ENCODE measurements around the gene MYOF.

The MYOF gene, protein sequence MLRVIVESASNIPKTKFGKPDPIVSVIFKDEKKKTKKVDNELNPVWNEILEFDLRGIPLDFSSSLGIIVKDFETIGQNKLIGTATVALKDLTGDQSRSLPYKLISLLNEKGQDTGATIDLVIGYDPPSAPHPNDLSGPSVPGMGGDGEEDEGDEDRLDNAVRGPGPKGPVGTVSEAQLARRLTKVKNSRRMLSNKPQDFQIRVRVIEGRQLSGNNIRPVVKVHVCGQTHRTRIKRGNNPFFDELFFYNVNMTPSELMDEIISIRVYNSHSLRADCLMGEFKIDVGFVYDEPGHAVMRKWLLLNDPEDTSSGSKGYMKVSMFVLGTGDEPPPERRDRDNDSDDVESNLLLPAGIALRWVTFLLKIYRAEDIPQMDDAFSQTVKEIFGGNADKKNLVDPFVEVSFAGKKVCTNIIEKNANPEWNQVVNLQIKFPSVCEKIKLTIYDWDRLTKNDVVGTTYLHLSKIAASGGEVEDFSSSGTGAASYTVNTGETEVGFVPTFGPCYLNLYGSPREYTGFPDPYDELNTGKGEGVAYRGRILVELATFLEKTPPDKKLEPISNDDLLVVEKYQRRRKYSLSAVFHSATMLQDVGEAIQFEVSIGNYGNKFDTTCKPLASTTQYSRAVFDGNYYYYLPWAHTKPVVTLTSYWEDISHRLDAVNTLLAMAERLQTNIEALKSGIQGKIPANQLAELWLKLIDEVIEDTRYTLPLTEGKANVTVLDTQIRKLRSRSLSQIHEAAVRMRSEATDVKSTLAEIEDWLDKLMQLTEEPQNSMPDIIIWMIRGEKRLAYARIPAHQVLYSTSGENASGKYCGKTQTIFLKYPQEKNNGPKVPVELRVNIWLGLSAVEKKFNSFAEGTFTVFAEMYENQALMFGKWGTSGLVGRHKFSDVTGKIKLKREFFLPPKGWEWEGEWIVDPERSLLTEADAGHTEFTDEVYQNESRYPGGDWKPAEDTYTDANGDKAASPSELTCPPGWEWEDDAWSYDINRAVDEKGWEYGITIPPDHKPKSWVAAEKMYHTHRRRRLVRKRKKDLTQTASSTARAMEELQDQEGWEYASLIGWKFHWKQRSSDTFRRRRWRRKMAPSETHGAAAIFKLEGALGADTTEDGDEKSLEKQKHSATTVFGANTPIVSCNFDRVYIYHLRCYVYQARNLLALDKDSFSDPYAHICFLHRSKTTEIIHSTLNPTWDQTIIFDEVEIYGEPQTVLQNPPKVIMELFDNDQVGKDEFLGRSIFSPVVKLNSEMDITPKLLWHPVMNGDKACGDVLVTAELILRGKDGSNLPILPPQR (N-terminal part only)

DNA sequence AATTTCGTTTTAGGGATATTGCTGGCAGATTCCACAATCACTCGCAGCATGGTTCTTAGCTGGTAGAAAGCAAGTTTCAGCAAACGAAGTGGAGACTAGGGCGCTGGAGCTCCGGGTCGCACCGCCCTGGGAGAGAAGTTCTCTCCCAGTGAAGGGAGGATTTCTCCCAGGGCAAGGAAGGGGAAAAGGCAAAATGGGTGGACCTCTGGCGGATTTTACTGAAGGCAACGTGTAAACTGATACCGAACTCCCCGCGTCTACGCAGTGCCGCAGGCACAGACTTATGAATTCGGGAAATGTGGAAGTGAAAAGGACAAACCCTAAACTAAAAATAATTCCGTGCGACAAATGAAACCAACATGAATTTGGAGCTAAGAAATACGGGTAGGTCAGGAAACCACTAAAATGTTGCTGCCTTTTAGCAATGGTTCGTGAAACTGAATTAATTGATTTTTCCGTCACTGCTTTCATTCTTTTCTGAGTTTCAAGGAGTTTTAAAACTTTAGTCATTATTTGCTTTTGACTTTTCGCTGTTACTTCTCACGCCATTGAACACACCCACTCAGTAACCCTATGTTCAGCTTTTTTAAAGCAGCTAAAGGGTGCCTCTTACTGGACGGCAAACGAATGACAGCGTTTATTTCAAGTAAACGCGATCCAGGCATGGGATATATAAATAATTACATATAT, at the start of gene MYOF:
Gene MYOF (minus strand): TSS at position 190 of the 690 bp plus-strand sequence. CDS start 140 bp downstream, at position 50.
- in situ Hi-C loops (cut with HindIII; ENCODE audit: low pct_ligation_motif_present, low pct_unique_long_range_greater_than_20kb, low sequenced_read_pairs): no loop called here
- DNase-seq: peak; percentile 90

DNA sequence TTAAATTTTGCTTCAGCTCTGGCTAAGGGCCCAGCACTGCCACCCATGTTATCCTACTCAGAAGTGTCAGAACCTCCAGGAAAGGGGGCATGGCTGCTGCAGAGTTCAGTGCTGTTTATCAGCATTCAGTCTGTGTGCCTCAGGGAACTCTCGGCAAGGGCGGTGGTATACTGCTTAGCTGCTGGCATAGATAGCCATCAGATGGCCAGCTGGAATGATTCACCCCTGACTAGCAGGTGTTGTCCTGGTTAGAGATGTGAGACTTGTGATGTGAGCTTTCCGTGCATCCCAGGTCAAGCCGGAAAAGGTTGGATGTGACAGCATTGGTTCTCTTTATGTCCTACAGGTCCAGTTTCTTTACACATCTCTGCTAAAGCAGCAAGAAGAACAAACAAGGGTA, 36.4 kb upstream of the MYOF start:
- in situ Hi-C loops (cut with HindIII; ENCODE audit: low pct_ligation_motif_present, low pct_unique_long_range_greater_than_20kb, low sequenced_read_pairs): loop anchor here (25.0 kb wide), 1 partner anchor 181 kb away; no protein-coding TSS in a partner anchor
- no peak for DNase-seq

DNA sequence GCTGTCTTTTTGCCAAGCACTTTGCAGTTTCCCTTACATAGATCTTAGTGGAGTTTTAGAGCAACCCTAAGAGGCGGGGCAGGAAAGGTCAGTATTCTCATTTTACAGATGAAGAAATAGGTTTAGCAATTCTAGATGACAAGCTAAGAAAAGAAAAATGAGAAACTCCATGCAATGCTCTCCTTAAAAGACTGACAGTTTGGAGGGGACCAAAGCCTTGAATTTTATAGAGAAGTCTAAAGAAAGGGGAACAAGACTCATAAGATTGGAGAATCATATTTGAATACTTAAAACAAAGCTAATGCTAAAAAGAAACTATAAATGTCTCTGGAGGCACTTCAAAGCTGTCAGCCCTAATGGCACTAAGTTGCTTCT, 33.9 kb upstream of the MYOF start:
- in situ Hi-C loops (cut with HindIII; ENCODE audit: low pct_ligation_motif_present, low pct_unique_long_range_greater_than_20kb, low sequenced_read_pairs): loop anchor here (25.0 kb wide), 1 partner anchor 179 kb away; no protein-coding TSS in a partner anchor
- no peak for DNase-seq

DNA sequence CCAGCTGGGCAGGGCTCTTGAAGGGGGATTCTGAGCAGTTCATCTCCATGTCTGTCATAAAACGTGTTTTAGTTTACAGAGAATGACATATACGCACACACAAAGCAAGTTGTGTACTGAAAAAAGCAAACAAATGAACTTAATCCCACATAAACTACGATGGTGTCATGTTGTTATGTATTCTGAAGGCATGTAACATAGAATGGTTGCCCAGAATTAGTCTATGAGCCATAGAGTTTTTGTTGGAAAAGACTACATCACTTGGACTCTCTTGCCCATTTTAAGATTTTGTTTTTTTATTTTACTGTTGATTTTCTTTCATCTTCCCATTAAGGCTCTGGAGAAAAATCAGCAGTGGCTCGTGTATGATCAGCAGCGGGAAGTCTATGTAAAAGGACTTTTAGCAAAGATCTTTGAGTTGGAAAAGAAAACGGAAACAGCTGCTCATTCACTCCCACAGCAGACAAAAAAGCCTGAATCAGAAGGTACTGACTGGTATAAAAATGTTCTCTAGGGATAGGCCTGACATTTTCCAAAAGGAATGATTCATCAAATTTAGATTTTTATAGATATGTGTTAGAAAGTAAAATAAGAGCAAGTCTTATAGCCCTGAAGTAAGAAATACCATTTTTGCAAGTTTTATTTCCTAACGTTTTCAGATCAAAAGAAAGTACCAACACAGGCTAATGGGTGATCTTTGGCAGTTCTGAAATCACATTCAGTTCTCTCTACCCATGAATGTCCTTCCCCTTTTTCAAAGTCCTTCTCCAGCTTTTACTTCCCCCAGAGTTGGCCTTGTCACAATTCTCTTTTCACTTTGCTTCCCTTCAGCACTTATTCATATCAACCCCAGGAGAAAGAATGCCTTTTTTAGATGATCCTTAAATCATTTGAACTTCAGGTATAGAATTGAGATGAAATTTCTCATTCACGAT, 33.2 kb upstream of the MYOF start:
- no peak for DNase-seq
- in situ Hi-C loops (cut with HindIII; ENCODE audit: low pct_ligation_motif_present, low pct_unique_long_range_greater_than_20kb, low sequenced_read_pairs): loop anchor here (25.0 kb wide), 1 partner anchor 178 kb away; no protein-coding TSS in a partner anchor

DNA sequence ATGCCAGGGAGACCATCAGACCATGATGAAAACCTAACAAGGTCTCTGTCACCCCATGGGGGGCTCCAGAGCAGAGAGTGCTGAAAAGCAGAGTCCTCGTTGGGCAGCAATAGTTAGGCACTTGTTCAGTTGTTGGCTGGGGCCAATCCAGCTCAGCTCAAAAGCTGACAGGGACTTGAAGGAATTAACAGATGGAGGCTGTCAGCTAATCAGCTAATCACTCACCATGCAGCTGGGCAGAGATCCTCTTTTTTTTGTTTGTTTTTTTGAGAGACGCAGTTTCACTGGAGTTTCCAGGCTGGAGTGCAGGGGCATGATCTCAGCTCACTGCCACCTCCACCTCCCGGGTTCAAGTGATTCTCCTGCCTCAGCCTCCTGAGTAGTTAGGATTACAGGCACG, 32.4 kb upstream of the MYOF start:
- DNase-seq: no peak
- in situ Hi-C loops (cut with HindIII; ENCODE audit: low pct_ligation_motif_present, low pct_unique_long_range_greater_than_20kb, low sequenced_read_pairs): loop anchor here (25.0 kb wide), 1 partner anchor 177 kb away; no protein-coding TSS in a partner anchor

DNA sequence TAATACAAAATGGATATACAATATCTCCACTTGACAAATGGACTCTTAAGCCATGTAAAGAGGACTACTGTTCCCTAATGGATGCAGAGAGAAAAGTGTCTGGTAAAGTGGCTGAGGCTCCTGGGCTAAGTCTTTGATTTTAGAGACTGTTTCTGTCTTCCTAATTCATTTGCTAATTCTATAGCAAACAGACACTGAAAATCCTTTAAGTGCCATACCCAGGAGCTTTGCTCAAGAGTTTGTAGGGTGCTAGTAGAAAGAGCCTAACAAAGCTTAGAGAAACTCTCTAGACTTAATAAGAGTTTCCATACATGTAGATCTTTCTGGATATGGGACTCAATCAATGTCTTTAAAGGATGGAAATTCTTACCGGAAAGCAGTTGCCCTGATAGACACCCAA, 31.0 kb upstream of the MYOF start:
- DNase-seq: no peak
- in situ Hi-C loops (cut with HindIII; ENCODE audit: low pct_ligation_motif_present, low pct_unique_long_range_greater_than_20kb, low sequenced_read_pairs): loop anchor here (25.0 kb wide), 1 partner anchor 176 kb away; no protein-coding TSS in a partner anchor

DNA sequence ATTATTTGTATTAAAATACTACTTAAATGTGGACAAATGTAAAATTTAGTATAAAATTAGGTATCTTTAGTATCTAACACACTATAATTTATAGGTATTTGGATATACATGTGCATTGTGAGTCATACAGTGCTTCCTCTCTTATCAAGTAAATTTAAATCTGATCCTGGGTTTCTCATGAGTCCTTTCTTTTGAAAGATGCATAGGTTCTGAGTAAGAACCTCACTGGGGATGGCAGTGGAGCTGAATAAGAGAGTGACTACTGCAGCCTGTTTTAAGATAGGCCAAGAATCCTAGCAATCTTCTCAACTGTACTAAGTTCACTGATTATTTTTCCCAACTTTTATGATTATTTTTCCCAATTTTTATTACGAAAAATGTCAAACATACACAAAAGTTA, 30.4 kb upstream of the MYOF start:
- in situ Hi-C loops (cut with HindIII; ENCODE audit: low pct_ligation_motif_present, low pct_unique_long_range_greater_than_20kb, low sequenced_read_pairs): loop anchor here (25.0 kb wide), 1 partner anchor 175 kb away; no protein-coding TSS in a partner anchor
- no peak for DNase-seq

DNA sequence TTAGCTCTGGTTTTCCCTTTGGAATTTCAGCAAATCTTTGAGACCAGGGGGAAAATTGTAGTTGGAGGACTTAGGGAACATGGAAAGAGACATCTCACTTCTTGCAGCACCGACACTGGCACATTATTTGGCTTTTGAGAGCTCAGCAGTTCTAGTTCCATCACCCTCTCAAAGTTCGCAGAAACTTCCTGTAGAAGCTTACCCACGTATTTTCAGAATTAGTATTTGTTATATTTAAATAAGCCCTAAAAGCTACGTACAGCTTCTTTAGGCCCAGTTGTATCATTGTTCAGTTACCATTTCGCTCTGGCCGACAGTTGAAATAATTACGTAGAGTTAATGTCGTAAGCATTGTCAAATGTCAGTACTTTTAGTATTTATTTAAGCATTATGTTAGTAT, 27.7 kb upstream of the MYOF start:
- in situ Hi-C loops (cut with HindIII; ENCODE audit: low pct_ligation_motif_present, low pct_unique_long_range_greater_than_20kb, low sequenced_read_pairs): loop anchor here (25.0 kb wide), 1 partner anchor 173 kb away; no protein-coding TSS in a partner anchor
- no peak for DNase-seq

DNA sequence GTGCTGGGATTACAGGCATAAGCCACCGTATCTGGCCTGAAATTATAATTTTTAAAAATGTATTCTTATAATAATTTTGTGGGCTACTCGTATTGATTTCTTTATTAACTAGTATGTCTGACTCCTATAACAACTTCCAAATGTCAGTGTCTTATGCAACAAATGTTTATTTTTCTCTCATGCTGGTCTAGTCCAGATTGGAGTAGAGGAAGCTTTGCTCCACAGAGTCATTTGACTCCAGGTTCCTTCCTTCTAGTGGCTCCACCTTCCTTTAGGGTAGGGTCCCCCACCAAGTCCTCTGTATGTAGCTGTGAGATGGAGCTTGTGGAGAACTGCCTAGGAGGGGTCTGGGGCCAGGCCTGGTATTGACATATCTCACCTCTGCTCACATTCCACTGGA, 22.9 kb upstream of the MYOF start:
- DNase-seq: no peak
- in situ Hi-C loops (cut with HindIII; ENCODE audit: low pct_ligation_motif_present, low pct_unique_long_range_greater_than_20kb, low sequenced_read_pairs): loop anchor here (25.0 kb wide), 1 partner anchor 168 kb away; no protein-coding TSS in a partner anchor

DNA sequence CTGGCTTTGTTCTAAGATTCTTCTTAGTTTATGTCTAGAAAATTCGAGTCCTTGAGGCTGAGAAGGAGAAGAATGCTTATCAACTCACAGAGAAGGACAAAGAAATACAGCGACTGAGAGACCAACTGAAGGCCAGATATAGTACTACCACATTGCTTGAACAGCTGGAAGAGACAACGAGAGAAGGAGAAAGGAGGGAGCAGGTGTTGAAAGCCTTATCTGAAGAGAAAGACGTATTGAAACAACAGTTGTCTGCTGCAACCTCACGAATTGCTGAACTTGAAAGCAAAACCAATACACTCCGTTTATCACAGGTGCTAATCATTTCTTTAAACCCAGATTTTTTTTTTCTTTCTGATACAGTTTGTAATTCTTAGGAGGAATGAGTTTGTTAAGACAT, 20.9 kb upstream of the MYOF start:
- DNase-seq: no peak
- in situ Hi-C loops (cut with HindIII; ENCODE audit: low pct_ligation_motif_present, low pct_unique_long_range_greater_than_20kb, low sequenced_read_pairs): loop anchor here (25.0 kb wide), 1 partner anchor 166 kb away; no protein-coding TSS in a partner anchor

DNA sequence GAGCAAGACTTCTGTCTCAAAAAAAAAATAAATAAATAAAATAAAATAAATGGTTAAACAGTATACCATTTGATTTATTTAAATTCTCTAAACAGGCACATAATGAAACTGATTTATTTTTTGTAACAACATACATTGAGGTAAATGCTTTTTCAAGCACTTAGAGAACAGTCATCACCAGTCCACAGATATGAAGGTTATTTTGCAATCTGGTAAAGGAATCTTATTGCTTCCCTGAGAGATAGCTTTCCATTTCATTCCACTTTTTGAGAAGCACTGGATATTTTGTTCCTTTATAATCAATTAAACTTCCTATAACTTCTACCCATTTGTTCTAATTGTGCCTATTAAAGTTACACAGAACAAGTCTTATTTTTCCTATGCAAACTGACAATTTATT, 19.5 kb upstream of the MYOF start:
- in situ Hi-C loops (cut with HindIII; ENCODE audit: low pct_ligation_motif_present, low pct_unique_long_range_greater_than_20kb, low sequenced_read_pairs): loop anchor here (25.0 kb wide), 1 partner anchor 164 kb away; no protein-coding TSS in a partner anchor
- DNase-seq: no peak

DNA sequence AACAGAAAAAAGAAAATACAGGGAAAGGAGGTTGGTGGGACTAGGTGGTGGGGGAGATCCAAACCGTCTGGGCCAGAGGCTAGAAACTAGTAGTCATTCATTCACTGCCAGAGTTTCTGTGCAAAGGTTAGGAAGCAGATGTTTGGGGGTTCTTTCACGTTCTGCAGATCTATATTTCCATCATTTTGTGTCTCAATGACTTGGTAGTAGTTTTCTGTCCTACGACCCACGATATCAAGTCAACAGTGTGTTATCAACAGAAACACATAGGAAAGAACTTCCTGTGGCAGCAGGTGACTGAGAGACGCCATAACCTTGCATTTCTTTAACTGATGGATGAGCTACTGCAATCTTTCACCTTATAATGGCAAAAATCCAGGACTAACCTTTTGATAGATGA, 16.0 kb upstream of the MYOF start:
- in situ Hi-C loops (cut with HindIII; ENCODE audit: low pct_ligation_motif_present, low pct_unique_long_range_greater_than_20kb, low sequenced_read_pairs): no loop called here
- DNase-seq: no peak

DNA sequence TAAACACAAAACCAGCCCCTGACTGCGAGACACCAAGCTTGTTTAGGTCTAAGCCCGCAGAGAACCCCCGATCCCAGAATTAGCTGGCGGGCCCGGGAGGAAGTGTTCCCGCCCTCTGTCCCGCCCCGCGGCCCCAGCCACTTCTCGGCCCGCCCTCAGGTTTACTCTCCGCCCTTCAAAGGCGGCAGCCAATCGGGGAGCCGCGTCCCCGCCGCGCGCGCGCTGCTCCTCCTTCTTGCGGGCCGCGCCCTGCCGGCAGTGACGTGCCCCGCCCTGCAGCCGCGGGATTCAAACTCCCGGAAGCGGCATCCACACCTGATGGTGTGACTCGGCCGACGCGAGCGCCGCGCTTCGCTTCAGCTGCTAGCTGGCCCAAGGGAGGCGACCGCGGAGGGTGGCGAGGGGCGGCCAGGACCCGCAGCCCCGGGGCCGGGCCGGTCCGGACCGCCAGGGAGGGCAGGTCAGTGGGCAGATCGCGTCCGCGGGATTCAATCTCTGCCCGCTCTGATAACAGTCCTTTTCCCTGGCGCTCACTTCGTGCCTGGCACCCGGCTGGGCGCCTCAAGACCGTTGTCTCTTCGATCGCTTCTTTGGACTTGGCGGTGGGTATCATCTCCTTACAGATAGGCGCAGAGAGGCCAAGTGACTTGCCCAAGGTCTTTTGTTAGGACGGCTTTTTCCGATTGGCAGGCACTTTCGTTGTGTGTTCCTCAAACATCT, 14.3 kb upstream of the MYOF start, which contains the start of gene CEP55:
Gene CEP55 (plus strand): TSS at position 291 of the 720 bp plus-strand sequence. CDS start 3,440 bp downstream, outside the sequence.
- in situ Hi-C loops (cut with HindIII; ENCODE audit: low pct_ligation_motif_present, low pct_unique_long_range_greater_than_20kb, low sequenced_read_pairs): no loop called here
- DNase-seq: peak; percentile 96

DNA sequence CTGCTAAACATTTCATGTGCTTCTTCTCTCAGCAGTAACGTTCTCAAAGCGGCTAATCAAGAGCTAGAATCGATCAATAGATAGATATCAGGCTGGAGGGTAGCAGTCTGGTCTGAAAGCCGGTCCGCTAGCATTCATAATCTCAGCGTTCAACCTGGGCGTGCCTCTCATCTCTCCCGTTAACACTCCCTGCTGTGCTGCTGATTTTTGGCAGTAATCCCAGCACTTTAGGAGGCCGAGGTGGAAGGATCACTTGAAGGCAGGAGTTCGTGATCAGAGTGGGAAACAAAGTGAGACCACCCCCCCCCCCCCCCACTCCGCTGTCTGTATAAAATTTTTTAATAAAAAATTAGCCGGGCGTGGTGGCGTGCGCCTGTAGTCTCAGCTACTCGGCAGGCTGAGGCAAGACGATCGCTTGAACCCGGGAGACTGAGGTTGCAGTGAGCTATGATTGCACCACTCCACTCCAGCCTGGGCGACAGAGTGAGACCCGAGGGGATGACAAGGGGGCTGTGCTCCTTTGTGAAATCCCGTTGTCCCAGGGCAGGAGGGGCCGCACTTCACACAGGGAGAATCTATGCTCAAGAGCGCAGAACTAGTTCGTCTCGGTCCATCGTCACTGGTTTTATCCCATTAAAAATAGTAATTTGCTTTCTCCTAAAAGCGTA, 13.7 kb upstream of the MYOF start:
- in situ Hi-C loops (cut with HindIII; ENCODE audit: low pct_ligation_motif_present, low pct_unique_long_range_greater_than_20kb, low sequenced_read_pairs): no loop called here
- peak; percentile 55 for DNase-seq

DNA sequence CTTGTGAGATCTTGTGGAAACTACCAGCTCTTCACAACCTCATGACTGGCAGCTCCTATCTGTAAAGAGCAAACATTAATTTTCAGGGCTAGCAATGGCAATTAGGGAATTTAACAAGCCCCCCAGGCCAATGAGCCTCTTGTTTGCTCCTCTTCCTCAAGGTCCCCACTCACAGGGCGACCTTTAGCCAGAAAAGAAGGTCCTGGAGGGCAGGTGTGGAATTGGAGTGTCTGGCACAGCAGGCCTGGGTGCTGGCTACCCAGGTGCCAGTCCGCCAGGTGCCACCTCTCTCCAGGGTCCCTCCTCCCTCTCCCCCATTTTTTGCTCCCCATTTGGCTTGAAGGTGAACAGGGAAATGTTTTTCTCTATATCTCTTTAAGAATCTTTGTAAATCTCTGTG, 12.4 kb upstream of the MYOF start:
- no peak for DNase-seq
- in situ Hi-C loops (cut with HindIII; ENCODE audit: low pct_ligation_motif_present, low pct_unique_long_range_greater_than_20kb, low sequenced_read_pairs): no loop called here

All from ACHN (cell line).